DOHH2 (cell line): ENCODE measurements around the gene HMBS.

ENCODE experiments used
- EZH2phosphoT487 ChIP-seq: fragments of 200-600 bp; sonication (generic); IDR thresholded peaks from 2 replicates; pipeline ENCODE4 v1.6.1; 2017; ENCODE audit warnings: borderline replicate concordance, mild to moderate bottlenecking, antibody characterized with exemption, low read length, moderate library complexity, mixed read lengths
- TF ChIP-seq, protein P1 (sequence below): fragments of 200-600 bp; sonication (generic); IDR thresholded peaks from one replicate; pipeline ENCODE4 v1.5.1; 2014; ENCODE audit warnings: antibody characterized with exemption, mild to moderate bottlenecking, low read depth, low read length; ENCODE audit not compliant: poor library complexity, severe bottlenecking

DNA sequence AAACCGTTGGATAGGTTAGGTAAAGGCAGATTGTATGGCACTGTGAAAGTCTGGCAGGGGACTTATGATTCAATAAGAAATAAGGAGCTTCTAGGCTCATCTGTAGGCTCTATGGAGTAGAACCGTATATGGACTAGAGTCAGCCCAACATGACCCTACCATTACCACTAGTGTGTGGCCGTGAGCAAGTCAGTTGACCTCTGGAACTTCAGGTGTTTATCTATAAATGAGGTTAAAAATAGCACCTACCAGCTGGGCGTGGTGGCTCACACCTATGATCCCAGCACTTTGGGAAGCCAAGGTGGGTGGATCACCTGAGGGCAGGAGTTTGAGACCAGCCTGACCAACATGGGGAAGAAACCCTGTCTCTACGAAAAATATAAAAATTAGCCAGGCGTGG is 41.1 kb downstream of the HMBS start:
- TF ChIP-seq, protein P1, sequence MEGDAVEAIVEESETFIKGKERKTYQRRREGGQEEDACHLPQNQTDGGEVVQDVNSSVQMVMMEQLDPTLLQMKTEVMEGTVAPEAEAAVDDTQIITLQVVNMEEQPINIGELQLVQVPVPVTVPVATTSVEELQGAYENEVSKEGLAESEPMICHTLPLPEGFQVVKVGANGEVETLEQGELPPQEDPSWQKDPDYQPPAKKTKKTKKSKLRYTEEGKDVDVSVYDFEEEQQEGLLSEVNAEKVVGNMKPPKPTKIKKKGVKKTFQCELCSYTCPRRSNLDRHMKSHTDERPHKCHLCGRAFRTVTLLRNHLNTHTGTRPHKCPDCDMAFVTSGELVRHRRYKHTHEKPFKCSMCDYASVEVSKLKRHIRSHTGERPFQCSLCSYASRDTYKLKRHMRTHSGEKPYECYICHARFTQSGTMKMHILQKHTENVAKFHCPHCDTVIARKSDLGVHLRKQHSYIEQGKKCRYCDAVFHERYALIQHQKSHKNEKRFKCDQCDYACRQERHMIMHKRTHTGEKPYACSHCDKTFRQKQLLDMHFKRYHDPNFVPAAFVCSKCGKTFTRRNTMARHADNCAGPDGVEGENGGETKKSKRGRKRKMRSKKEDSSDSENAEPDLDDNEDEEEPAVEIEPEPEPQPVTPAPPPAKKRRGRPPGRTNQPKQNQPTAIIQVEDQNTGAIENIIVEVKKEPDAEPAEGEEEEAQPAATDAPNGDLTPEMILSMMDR = no peak
- no peak for TF ChIP-seq EZH2phosphoT487
